Erythroblast (primary cell): ENCODE measurements around the gene ACLY.

Source experiments
- GATA1 ChIP-seq: IDR thresholded peaks from 2 replicates; pipeline ENCODE4 v1.6.1; 2011; ENCODE audit warnings: low read depth, mild to moderate bottlenecking, control low read depth, low read length, moderate library complexity
- POLR2A ChIP-seq: IDR thresholded peaks from 2 replicates; pipeline ENCODE4 v1.6.1; 2011; ENCODE audit warnings: mild to moderate bottlenecking, low read length

DNA sequence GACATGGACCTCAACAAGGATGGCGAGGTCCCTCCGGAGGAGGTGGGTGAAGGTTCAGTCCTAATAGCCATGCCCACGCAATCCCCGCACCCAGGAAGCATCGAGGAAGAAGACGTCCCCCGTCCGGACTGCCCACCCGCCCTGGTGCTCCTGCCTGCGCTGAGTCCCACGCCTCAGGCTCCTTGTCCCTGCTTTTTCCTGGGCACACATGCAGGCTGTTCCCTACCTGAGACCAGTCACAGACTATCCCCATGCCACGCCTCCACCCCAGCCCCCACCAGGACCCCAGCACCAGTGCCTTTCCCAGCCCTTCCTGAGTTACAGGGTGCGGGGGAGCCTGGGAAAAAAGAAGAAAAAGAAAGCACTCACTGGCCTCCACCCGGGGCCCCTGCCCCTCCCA is 97.0 kb downstream of the ACLY start:
- TF ChIP-seq POLR2A (no peak), GATA1 (no peak)
